ENCODE data around the gene GRIN2A.

Gene GRIN2A

DNA sequence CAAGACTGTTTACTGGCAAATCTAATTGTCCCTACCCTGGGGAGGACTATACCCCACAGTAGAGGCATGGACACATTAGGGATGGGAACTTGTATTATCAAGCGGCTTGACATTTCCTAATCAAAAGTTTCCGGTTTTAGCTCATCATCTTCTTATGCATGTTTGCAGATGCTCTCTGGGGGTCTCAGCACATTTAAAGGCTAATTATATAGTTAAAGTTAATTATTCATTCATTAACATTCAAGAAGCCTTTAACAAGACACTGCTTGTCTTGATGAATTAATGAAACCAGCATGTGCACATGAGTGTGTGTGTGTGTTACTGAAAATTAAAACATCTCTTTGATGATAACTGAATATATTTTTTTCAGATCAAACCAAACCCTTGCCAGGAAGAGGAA is 377.1 kb downstream of the GRIN2A start:
- no peak for DNase-seq

DNA sequence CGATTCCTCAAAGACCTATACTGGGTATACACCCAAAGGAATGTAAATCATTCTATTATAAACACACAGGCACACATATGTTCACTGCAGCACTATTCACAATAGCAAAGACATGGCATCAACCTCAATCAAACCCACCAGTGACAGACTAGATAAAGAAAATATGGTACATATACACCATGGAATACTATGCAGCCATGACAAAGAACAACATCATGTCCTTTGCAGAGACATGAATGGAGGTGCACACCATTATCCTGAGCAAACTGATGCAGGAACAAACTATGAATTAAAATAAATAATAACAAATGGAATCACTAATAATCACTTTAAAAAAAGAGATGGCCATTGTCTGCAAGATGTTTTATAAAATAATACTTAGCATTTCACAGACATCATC is 380.1 kb downstream of the GRIN2A start:
- DNase-seq: no peak

DNA sequence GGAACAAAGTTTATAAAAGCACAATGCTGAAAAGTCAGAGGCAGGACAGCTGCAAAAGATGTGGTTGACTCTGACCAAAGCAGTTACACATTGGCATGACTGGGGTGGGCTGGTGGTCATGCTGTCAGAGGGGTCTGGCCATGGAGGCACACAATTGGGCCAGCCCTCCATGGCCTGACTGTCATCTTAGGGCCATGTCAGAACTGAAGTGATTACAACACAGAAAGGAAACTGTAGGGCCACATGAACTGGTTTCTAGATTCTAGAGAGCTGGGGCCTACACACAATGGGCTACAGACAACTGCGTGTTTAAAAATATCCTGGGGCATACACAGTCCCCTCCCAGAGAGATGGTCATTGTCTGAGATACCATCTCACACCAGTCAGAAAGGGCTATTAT is 380.6 kb downstream of the GRIN2A start:
- DNase-seq: no peak

DNA sequence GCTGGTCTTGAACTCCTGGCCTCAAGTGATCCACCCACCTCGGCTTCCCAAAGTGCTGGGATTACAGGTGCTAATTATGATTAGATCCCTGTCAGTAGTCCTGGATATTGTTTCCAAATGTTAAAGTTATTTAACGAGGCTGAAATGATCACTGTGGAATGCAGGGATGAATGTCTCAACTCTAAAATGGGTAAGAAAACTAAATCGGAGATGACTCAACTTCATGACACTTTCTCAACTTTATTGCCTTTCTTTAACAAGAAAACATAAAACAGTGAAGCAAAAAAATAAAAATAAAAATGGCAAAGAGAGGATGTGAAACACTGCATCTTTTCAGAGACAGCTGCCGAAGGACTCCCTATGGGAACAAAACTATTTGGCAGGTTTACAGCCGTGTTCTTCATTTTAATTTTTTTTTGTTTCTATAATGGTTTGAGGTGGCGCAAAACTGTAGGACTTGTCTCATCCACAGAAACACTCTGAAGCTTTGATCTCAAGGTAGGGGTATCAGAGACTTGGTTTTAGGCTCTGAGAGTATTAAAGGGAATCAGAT is 382.0 kb downstream of the GRIN2A start:
- DNase-seq: no peak

DNA sequence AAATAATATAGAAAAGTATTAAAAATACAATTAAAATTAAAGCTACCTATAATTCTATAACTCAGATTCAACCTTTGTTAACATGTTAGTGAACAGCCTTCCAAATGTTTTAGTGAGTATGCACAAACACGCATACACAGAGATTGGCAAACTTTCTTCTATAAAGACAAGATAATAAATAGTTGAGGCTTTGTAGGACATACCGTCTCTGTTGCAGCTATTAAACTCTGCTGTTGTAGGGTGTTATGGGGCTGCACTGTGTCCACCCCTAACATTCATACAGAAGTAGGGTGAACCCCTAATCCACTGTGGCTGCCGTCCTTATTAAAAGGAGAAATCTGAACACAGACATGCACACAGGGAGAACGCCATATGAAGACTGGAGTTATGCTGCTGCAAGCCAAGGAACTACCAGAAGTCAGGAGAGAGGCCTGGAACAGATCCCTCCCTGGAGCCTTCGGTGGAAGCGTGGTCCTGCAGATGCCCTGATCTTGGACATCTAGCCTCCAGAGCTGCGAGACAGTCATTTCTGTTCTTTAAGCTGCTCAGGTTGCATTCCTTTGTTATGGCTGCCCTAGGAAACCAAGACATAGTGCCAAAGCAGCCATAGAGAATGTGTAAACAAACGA is 383.2 kb downstream of the GRIN2A start:
- no peak for DNase-seq

DNA sequence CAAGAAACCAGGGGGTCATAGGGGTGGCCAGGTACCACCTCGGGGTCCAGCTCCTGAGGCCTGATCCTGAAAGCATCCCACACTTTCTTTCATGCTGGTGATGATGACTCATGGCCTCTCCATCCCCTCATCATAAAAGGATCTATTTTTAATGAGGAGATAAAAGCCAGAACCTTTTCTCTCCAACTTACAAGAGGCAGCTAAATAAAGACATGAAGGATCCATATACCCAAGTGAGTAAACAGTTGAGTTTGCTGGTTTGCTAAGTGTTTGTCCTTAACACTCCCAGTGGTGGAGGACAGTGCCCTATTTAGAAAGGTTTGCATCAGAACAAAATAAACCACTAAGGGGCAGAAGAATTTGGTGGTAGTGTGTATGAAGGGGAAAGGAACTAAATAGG is 383.8 kb downstream of the GRIN2A start:
- DNase-seq: no peak

DNA sequence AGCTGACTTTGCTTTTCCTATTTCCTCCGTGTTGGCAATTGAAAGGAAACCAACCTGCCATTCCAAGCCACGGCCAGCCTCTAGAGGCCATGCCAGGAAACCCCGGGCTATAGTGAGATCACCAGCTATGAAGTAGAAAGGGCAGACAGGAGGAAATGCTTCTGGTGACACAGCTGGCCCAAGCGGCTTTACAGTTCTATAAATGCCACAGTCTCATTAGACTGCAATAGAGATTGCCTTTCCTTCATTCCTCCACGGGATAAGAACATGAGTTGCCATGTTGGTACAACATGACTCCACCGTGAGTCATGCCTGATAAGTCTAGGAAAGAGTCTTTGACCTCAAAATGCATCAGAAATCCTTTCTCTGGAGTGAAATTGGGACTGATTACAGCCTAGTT is 384.9 kb downstream of the GRIN2A start:
- DNase-seq: no peak

DNA sequence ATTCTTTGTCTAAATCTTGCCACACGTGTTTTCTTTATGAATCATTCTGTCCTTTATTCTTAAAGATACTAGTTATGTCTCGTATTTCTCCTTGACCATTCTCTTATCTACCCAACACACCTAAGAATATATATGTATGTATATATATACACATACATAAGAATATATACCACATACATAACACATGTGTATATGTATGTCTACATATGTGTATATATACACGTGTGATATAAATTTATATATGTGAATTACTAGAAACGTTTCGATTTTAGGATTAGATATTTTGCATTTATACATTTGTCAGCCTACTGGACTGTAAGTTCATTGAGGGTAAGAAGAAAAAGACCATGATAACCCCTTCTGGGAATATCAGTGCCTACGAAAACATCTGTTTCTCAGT is 388.6 kb downstream of the GRIN2A start:
- no peak for DNase-seq

DNA sequence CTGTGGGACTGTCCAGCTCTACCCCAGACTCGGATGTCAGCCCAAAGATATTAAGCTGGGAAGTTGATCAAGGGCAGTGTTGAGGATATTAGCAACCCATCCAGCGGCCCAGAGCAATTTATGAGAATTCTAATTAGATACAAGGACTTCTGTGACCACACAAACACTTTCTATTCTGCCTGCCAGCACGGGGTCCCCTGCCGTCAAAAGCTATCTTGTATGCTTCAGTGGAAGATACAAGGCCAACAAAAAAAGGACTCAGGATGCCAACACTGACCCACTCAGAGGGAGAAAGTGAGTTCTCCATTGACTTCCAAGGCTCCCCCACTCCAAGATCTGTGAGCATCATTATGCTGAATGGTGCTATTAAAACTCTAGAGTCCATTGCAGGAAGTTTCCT is 390.7 kb downstream of the GRIN2A start:
- DNase-seq: no peak

DNA sequence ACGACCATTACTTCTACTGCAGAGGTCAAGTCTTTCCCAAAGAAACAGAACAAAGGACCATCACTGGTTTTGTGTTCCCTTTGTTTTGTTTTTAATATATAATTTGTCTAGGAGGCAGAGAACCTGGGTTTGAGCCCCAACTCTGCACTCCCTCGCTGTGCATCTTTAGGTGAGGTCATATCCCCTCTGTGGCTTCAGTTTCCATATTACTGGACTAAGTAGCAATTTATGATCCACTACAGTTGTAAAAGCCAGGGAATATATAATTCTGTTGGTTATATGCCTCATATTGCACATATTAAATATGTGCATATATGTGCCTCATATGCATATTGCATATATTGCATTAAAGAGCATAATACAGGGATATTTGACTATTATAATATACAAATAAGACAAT is 392.0 kb downstream of the GRIN2A start:
- no peak for DNase-seq

DNA sequence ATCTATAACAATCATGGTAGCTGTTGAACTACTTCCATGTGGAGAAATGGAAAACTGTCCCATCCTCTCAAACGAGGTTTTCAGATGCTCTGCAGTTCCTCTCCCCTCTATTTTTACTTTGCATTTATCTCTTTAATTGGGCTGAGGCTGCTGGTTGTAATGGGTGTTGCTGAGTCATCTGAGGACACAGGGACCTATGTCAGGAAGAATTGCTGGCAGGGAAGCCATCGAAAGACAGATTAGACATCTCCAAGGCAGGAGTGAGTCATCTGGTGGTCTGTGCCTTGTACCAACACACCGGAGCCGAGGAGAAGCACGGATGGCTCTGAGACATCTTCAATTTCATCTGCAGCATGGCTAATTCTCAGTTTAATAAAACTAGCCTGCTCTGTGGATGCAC is 394.5 kb downstream of the GRIN2A start:
- DNase-seq: no peak

DNA sequence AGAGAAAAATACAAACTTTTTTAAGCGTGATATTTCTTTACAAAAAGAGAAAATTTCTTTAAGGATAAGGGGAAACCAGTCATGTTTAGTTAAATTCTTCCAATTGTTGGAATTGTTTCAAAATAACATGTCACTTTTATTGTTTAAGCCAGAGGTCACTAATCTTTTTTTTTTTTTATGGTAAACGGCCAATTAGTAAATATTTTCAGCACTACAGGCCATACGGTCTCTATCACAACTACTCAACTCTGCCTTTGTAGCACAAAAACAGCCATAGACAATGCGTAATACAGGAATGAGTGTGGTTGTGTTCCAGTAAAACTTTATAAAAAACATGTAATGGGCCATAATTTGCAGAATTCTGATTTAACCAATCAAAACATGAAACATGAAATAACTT is 401.4 kb downstream of the GRIN2A start:
- DNase-seq: no peak

DNA sequence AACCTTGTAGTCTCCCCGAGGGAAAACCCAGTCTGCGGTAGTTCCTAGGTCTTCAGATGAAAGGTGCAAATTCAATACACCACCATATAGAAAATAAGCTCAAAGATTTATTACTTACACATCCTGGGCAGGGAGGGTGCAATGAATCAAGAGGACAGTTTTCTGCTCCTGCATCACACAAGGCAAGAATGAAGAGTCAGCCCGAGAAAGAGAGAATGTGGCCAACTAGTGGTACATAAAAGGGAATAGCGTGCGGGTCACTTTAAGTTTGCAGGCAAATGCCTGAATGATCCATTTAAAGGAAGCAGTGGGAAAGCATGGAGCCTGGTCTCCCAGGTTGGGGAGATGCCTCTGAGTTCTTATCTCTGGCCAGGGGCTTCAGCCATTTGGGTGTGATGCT is 403.4 kb downstream of the GRIN2A start:
- DNase-seq: no peak

DNA sequence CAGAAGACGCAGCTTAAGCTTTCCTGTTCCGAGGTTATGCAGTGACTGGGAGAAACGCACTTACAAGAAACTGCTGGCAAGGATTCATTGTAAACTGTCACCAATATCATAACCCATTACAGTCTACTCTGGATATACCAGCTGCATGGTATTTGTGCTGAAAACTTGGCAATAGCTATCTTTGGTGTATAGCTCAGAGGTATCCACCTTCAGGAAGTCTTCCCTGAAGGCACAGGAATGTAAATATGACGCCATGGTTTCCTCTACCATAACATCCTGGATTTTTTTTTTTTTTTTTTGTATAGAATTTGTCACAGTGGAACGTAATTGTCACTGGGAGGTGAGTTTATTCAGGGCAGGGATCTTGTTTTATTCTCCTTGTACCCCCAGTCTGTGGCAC is 406.2 kb downstream of the GRIN2A start:
- DNase-seq: no peak

DNA sequence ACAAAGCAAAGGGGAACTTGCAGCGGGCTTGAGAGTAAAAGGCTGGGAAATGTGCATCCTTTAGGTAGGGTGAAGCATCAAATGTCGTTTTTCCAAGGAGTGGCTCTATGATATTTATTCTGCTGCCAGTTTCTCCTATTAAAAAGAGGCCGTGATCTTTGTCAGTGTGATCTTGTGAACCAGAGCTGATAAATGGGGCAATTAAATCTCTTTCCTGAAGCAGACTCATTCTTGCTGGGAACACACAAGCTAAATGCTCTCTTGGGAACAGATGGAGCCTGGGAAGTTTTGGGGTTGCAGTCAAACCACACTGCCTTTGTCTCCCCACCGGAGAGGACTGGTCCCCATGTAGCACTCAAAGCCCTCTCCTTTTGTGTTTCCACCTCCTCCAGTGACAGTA is 408.9 kb downstream of the GRIN2A start:
- DNase-seq: no peak

DNA sequence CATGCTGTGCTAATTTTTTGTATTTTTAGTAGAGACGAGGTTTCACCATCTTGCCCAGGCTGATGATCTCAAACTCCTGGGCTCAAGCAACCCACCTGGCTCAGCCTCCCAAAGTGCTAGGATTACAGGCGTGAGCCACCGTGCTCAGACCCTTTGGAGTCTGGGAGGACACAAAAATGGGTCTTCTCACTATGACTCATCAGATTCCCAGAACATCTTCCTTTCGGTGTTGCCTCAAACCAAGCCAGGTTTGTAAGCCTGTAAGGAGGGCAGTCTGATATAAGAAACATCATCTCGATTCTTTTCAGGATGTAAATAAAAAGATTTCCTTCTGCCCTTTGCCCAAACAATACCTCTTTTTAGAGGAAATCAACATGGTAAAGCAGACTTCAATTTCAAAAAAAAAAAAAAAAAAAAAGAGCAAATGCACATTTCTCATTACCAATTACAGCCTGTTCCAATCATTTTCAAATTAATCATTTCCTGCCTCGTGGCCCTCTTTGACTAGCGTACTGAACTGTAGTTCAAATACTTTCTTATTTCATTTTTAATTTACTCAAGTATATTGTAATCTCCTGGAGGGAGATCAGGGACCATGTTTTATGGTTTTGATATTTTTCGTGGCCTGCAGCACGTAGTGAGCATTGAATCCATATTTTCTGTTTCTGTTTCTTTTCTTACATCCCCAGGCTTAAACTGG is 409.6 kb downstream of the GRIN2A start:
- DNase-seq: no peak

DNA sequence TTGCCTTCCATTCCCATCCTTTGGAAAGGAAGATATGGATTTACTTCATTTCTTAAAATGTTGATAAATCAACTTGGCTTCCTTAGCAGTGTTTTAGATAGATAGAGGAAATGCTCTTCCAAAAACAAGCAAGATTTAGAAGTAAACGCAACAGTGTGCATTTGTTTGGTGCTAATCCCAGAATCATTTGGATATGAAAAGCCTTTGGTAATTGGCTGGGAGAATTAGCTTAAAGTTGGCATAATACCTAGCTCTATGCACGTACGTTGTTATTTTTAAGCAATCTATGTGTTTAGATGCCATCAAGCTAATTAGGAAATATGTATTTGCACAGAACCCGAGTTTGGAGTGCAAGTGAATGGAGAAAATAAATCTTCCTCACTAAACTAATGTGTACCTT is 415.3 kb downstream of the GRIN2A start:
- no peak for DNase-seq

DNA sequence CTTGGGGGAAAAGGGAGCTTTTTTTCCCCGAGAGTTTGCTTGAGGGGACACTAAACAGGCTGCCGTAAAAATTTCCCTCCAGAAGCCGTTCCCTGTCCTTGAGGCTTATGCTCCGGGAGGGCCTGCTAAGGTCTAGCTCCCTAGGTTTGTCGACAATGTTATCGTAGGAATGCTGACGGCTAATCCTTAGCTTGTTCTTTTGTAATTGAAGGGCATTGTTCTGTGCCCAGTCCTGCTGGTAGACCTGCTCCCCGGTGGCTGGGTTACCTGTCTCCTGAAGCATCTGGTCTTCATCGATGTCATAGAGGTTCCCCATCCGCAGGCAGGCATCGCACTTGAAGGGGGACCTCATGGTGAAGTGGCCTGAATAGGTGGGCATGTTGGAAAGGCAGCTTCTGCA is 418.7 kb downstream of the GRIN2A start:
- DNase-seq: no peak

DNA sequence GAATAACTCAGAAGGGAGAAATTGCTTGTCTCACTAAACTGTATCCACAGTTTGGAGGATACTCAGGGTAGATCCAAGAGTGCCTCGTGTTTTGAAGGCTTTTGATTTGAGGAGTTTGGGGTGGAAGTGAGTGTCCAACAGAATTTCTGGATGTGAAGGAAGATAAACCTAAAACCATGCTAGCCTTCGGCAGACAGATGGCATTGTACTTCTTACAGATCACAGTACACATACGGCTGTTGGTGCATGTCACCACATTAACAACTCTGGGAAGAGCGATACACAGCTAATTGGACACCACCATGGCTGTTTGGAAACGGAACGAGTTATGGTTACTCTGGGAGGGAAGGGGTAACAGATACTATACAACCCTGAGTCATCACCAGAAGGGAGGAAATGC is 420.4 kb downstream of the GRIN2A start:
- no peak for DNase-seq

DNA sequence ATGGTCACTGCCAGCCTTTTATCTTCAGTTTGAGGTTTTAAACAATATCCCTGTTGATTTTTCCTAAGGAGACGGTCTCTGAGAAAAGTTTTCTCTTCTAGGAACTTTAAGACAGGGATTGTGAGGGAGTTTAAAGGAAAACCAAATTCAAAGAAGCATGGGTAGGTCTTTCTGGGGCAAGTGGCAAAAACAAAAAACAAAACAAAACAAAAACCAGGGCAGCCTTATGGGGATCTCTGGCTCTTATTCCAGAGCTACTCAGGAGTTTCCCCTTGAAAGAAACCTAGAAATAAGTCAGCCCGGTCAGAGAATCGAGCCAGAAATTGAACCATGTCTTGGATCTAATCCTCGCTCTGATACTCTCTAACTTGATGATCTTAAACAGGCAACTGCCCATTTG is 424.5 kb downstream of the GRIN2A start:
- DNase-seq: no peak

DNA sequence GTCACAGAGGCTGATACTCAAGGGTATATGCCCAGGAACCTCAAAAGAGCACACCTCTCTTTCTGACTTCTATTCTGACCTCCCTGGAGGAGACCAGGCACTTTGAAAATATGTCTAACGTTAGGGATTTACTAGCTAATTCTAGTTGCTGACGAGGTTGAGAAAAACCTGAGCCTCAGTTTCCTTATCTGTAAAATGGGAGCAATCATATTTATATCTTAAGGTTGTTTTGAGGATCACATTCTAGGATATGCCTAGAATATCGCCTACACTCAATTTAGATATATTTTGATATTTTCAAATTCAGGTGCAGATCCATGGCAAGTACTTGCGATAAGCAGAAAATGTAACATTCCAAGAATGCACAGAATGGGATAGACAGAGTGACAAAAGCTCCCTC is 425.8 kb downstream of the GRIN2A start:
- DNase-seq: no peak

DNA sequence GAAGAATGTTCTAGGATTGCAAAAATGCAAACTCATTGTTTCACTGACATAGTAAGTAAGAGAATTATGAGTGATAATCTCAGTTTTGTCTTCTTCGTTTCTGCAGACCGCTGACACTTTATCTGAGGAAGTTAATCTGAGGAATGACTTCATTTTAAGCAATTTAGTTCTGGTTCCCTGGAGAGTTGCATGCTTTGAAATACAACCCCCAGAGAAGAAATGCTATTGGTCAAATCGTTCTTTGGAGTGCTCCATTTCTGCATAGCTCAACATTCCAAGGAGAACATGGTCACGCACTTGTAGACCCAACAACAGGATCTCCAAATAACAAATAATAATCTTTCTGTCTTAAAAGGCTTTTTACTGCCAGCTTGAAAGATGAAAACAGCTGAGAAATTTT is 427.1 kb downstream of the GRIN2A start:
- no peak for DNase-seq

DNA sequence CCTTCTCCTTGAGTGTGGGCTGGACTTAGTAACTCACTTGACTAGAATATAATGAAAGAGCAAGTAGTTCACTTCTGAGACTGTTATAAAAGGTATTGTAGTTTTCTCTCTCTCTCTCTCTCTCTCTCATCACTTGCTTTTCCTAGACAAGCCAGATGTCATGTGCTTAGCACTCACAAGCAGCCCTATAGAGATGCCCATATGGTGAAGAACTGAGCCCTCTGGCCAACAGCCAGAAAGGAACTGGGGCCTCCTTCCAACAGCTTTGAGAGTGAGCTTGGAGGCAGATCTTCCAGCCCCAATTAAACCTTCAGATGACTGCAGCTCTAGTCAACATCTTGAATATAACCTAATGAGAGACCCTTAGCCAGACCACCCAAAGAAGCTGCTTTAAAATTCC is 440.5 kb downstream of the GRIN2A start:
- DNase-seq: no peak

DNA sequence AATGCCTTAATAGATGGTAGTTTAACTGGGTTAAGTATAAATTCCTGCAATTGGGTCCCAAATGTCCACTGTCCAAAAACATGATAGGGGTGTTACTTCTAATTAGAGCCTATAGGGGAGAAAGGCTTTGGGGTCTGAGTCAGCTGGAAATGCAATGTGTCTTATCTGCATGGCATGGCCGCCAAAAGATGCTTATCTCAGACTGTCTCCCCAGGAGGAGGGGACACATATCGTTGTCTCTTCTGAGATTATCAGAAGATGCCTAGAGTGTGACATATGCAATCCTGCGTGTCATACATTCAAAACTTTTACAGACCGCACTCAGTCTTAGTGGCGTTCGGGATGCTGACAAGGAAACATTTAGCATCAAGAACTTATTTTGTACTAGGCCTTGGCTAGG is 442.9 kb downstream of the GRIN2A start:
- DNase-seq: no peak

DNA sequence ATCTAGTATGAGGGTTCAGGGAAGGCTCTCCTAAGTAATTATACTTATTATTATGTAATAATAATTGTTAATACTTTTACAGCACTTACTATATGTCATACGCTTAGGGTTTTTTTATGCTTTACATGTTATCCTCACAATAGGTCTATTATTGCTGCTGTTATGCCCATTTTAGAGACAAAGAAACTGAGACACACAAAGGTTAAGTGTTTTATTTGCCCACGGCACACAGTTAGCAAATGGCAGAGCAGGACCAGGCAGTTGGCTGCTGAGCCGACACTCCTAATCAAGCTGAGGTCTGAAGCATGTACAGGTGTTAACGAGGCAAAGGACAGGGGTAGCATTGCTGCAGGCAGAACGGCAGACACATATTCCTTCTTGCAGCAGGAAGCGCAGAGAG is 443.5 kb downstream of the GRIN2A start:
- DNase-seq: no peak

All from effector CD8-positive, alpha-beta T cell (primary cell).